GM12891 (cell line): ENCODE results near the gene ATP11A. TPM values are rescaled to one million over a fixed set of nuclear protein-coding genes. Genes with fewer than 3 reads are reported as not detected.

Source experiments
- DNase-seq: peaks from one replicate; pipeline ENCODE4 v3.0.0; 2011; ENCODE audit warnings: low spot score; ENCODE audit not compliant: insufficient read length
- FAIRE-seq: peaks from 2 replicates; lab custom pipeline; 2011; peaks lifted over from hg19 to GRCh38; lab: Jason Lieb, UNC
- PAX5 ChIP-seq: IDR thresholded peaks from 2 replicates; pipeline ENCODE4 v1.6.1; 2011; ENCODE audit warnings: low read length, moderate library complexity, mild to moderate bottlenecking; ENCODE audit not compliant: insufficient read depth, severe bottlenecking
- POLR2A ChIP-seq: IDR thresholded peaks from 2 replicates; pipeline ENCODE4 v1.6.1; 2011; ENCODE audit warnings: low read depth, low read length, control low read depth
- POLR2AphosphoS5 ChIP-seq: IDR thresholded peaks from 2 replicates; pipeline ENCODE4 v1.6.1; 2011; ENCODE audit warnings: low read depth, low read length, control low read depth
- POU2F2 ChIP-seq: IDR thresholded peaks from 2 replicates; pipeline ENCODE4 v1.6.1; 2011; ENCODE audit warnings: low read depth, mild to moderate bottlenecking, control low read depth, low read length, moderate library complexity
- SPI1 ChIP-seq: IDR thresholded peaks from 2 replicates; pipeline ENCODE4 v1.6.1; 2011; ENCODE audit warnings: low read depth, low read length, control low read depth
- TAF1 ChIP-seq: IDR thresholded peaks from 2 replicates; pipeline ENCODE4 v1.6.1; 2011; ENCODE audit warnings: low read depth, low read length, control low read depth
- polyA plus RNA-seq: library from polyadenylated mRNA; unstranded; fragments of >200 nt; gene quantifications from one replicate; pipeline ENCODE4 v1.2.1, GENCODE V29; 2012; ENCODE audit warnings: low read depth, missing spikeins, inconsistent platforms; ENCODE audit not compliant: missing spikeins

ATP11A gene
- 10.7 TPM for polyA plus RNA-seq

DNA sequence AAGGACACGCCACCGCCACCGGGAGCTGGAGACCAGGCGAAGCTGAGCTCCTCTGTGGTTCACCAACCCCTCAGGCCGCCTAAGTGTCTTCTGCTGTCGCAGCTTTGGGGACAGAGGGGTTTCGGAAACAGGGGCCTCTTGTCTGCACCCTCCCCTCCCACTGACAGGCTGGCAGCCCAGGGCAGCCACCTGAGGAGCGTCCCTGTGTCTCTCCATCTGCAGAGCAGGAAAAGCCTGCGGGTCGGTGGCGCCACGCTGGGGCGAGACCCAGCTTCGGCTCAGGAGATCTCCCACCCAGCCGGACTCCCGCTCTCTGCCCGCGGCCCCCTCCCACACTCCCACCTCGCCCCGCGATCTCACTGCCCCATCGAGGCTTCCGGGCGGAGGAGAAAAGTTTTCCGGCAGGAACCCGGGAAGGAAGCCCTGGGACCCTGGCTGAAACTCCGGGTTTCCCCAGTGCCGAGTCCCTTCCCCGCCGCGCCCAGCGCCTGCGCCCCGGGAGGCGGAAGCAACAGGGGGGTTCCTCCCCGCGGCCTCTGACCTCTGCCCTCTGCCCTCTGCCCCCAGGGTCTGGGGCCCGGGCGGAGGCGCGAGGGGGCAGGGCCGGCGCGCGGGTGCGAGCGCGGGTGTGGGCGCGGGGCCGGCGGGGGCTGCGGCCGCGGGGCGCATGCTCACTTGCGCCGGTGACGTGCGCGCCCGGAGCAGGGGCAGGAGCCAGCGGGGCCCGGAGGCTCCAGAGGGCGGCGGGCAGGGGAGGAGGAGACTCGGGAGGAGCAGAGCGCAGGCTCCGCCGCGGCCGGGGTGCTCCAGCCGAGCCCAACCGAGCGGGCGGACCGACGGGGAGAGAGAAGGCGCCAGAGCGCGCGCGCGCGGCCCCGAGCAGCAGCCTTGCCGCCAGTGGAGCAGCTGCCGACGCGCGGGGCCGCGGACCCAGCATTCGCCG, at the start of gene ATP11A:
TSS of gene ATP11A (plus strand) at position 736 of the 943 bp plus-strand sequence. CDS start 379 bp downstream, outside the sequence.
- peak; percentile 37; the same call in 1 of the 2 replicates for TF ChIP-seq POLR2A
- no peak for TF ChIP-seq POU2F2
- TF ChIP-seq TAF1 = no peak
- DNase-seq (peak; percentile 94), FAIRE-seq (peak; percentile 89)

DNA sequence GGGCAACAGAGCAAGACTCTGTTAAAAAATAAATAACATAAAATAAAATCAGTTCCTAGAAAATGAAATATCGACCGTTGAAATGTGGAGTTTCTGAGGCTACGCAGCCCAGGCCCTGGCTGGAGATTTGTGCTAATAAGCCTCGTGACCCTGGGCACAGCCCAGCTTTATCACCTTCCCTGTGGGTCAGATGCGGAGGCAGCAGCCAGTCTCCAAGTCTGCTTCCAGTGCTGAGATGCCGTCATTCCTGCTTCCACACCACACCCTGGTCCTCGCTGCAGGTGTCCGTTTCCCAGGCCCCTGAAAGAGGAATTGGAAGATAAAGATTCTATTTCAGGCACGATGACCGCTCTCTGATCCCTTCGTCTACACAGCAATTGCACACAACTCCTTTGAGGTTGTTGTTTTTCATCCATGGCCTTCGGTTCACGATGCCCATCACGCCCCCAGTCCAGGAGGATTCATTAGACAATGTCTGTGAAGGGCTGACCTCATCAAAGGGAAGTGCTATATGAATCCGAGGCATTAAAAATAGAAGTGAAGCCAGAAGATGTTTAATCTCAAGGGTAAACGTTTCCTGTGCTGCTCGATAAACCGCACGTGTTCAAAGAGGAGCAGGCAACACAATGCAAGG, 48.3 kb upstream of the ATP11A start:
- no peak for TF ChIP-seq SPI1
- TF ChIP-seq TAF1 = no peak
- no peak for TF ChIP-seq PAX5
- no peak for TF ChIP-seq POLR2AphosphoS5
- no peak for TF ChIP-seq POLR2A
- no peak for TF ChIP-seq POU2F2
- DNase-seq = no peak
- FAIRE-seq = no peak

DNA sequence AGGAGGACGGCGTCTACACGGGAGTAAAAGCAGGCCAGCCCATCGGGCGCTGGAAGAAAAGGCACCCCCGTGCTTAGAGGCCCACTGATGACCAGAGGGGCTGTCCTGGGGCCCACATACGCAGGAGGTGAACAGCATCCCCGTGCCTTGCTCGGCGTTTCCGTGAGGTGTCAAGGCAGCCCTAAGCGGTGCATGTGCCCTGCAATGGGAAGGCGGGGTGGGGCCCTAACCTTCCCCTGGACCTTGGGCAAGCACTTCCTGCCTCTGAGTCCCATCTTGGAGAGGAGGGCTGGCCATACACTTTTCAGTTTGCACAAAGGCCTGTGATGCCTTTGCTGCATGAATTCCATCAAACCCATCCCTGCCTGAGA, 47.8 kb upstream of the ATP11A start:
- FAIRE-seq (no peak), DNase-seq (no peak)
- TF ChIP-seq SPI1 (no peak), POU2F2 (no peak), POLR2A (no peak), PAX5 (no peak), TAF1 (no peak), POLR2AphosphoS5 (no peak)

DNA sequence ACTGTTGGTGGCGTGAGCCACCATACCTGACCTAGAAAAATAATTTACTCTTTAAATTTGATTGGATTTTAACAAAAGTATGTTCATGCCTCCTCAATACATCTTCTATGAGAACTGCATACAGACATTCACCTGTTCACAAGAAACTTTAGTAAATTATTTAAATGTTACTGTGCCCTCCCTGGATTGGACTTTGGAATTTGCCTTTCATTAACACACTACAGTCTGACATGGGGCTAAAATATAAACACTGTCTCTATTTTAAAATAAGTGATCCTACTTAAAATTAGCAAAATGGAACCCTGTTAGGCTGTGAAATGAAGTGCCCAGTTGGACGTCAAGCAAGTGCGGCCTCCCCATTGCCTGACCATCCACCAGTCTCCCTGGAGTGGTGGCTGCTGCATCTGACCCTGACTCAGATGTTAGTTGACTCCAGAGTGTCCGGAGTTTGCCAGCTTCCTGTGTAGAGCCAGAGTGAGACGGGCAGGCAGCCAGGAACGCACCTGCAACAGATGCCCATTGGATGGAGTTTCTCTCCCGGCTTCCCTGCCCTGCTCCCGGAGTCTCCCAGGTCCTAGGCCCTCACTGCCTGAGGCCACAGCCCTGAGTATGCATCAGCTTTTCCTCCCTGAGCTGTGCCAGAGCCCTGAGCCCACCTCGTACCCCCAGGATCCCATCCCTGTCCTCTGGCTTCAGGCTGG, 45.9 kb upstream of the ATP11A start:
- no peak for TF ChIP-seq POLR2AphosphoS5
- no peak for TF ChIP-seq PAX5
- no peak for TF ChIP-seq POLR2A
- TF ChIP-seq SPI1 = no peak
- TF ChIP-seq TAF1 = no peak
- no peak for TF ChIP-seq POU2F2
- FAIRE-seq (no peak), DNase-seq (no peak)

DNA sequence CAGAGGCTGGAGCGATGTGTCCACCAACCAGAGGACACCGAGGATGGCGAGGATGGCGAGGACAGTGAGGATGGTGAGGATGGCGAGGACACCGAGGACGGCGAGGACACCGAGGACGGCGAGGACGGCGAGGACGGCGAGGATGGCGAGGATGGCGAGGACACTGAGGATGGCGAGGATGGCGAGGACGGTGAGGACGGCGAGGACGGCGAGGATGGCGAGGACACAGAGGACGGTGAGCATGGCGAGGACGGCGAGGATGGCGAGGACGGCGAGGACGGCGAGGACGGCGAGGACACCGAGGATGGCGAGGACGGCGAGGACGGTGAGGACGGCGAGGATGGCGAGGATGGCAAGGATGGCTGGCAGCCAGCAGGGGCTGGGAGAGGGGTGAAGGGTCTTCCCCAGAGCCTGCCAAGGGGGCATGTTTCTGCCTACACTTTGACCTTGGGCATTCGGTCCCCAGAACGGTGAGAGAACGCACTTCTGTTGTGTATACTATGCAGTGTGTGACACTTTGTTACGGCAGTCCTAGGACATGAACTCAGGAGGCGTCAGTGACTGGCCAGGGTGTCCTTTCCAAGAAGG, 44.4 kb upstream of the ATP11A start:
- no peak for FAIRE-seq
- no peak for TF ChIP-seq TAF1
- TF ChIP-seq POU2F2 = no peak
- TF ChIP-seq PAX5 = no peak
- no peak for TF ChIP-seq POLR2AphosphoS5
- TF ChIP-seq SPI1 = no peak
- no peak for TF ChIP-seq POLR2A
- DNase-seq = no peak

DNA sequence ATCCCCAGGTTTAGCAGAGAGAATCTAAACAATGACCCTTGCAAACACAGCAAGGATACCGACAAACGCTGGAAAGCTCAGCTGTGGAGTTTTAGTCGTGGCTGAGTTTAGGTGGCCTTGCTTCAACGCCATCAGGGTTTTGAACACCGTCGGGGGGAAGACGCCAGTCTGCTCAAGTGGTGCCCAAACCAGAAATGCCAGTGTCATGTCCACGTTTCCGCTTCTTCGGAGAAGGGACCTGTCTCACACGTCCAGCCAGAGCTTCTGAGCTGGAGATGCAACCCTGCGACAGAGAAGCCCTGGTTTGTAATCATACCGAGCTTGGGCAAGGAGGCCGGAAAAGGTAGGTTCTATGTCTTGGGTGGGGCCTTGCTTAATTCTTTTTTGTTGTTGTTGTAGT, 42.6 kb upstream of the ATP11A start:
- no peak for DNase-seq
- TF ChIP-seq SPI1 = no peak
- no peak for TF ChIP-seq POU2F2
- TF ChIP-seq TAF1 = no peak
- TF ChIP-seq POLR2AphosphoS5 = no peak
- no peak for TF ChIP-seq PAX5
- TF ChIP-seq POLR2A = no peak
- FAIRE-seq = no peak

DNA sequence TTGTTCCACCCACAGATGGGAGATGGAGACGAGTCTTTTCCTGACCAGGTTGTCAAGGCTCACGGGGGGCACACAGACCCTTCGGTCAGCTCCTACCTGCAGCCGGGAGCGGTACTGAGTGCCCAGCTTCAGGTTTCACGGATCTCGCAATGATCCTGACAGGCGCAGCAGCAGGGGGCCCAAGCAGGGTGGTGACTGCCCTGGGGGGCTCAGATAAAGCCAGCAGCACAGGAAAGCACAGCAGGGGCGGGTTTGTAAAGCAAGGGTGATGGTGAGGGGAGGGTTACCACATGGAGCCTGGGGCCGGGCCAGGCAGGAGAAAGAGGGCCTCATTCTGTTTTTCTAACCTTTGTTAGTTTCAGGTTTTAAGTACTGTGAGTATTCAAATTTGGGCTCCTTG, 41.7 kb upstream of the ATP11A start:
- TF ChIP-seq POLR2A (no peak), POU2F2 (no peak), POLR2AphosphoS5 (no peak), TAF1 (no peak)

DNA sequence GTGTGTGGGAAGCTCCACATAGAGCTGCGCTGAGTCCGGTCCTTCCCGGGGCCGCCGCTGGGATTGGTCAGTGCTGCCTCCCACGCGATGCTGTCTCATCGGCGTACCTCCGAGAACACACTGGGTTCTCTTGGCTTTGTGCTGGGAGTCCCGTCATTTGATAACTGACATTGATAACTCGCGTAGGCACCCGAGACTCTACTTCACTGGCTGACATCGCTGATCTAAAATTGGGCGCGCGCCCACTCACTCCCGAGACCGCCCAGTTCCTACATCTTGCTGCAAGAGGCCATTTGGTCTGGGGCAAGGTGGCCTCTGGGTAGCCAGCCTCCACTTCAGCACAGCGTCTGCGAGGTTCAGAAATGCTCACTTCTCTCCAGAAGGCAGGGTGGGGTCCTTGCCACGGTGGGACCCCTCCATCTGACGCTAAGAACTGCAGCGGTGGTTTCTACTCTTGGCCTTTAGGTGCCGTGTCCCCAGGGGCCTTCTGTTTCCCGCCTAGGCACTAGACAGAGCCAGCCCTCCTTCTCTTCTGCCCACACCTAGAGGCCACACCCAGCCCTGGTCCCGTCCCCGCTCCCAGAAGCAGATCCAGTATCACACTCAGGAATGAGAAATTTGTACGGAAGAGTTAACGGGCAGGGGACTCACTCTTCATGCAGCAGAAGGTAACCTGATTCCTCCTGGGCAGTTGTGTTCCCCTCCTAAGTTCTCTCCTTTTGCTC, 40.7 kb upstream of the ATP11A start:
- no peak for DNase-seq
- no peak for FAIRE-seq
- no peak for TF ChIP-seq PAX5
- TF ChIP-seq SPI1 = no peak
- TF ChIP-seq POLR2AphosphoS5 = no peak
- TF ChIP-seq POU2F2 = no peak
- TF ChIP-seq POLR2A = no peak
- no peak for TF ChIP-seq TAF1

More for the DNA sequence above, 41.7 kb upstream of the ATP11A start:
- FAIRE-seq (no peak), DNase-seq (no peak)
